ENCODE measurements around the gene ZNF488. TPM values are rescaled to one million over a fixed set of nuclear protein-coding genes. Genes with fewer than 3 reads are reported as not detected.

The ZNF488 gene
- total and polyA plus RNA-seq, 10 donors, result 0.02 to 0.26 (median 0.11) TPM; not detected in 6

- Histone ChIP-seq H3K4me1 (peaks cover 0 to 5% (median 4%) of the 10 kb centered on the region in 6 donors), H3K9me3 (no peaks in the 10 kb centered on the region), H3K27ac (no peak overlapping the region), H3K4me3 (no peak overlapping the region), H3K27me3 (replicated peaks in 1 of 7) (peaks cover 0 to 64% (median under 1%) of the 10 kb centered on the region in 7 donors), H3K36me3 (no peaks in the 10 kb centered on the region)
- intact Hi-C loops (cut with DNase I; ENCODE audit: low total_unique reads), result no loop called here
- TF ChIP-seq POLR2A (IDR thresholded peaks at IDR 0.05), result no peak
- no peak for TF ChIP-seq CTCF (IDR thresholded peaks at IDR 0.05 in 8 of 11, conservative IDR thresholded peaks at IDR 0.05 in 3 of 11)
- no peak for TF ChIP-seq POLR2AphosphoS5 (IDR thresholded peaks at IDR 0.05)
- WGBS, 5 donors, result 74 to 85% (median 80%) methylated on average over 15 of the region's 15 CpGs
- peak; percentile 34 for DNase-seq
Observed at GRCh38 chr10:47378606-47379444, 5.3 kb downstream of the ZNF488 start.

- intact Hi-C loops (cut with DNase I; ENCODE audit: low total_unique reads), result no loop called here
- no peak for TF ChIP-seq POLR2AphosphoS5 (IDR thresholded peaks at IDR 0.05)
- TF ChIP-seq POLR2A (IDR thresholded peaks at IDR 0.05), result no peak
- TF ChIP-seq CTCF (IDR thresholded peaks at IDR 0.05 in 8 of 11, conservative IDR thresholded peaks at IDR 0.05 in 3 of 11), result no peak
- WGBS, 5 donors, result 85 to 90% (median 86%) methylated on average over 3 to 4 of the region's 4 CpGs
Observed at GRCh38 chr10:47378183-47378510, 5.9 kb downstream of the ZNF488 start.

GRCh38 chr10:47376522-47377220 lies 7.4 kb downstream of the ZNF488 start:
- intact Hi-C loops (cut with DNase I; ENCODE audit: low total_unique reads), result no loop called here
- Histone ChIP-seq H3K27ac (no peak overlapping the region), H3K27me3 (replicated peaks in 1 of 7) (peaks cover 0 to 53% (median 0%) of the 10 kb centered on the region in 7 donors), H3K9me3 (no peaks in the 10 kb centered on the region), H3K4me3 (no peak overlapping the region), H3K36me3 (no peaks in the 10 kb centered on the region), H3K4me1 (no peaks in the 10 kb centered on the region)
- 66 to 73% (median 69%) methylated on average over 9 to 10 of the region's 10 CpGs for WGBS, 5 donors
- DNase-seq, result peak; percentile 40
- TF ChIP-seq CTCF (IDR thresholded peaks at IDR 0.05 in 8 of 11, conservative IDR thresholded peaks at IDR 0.05 in 3 of 11), result no peak

More at GRCh38 chr10:47378183-47378510, 5.9 kb downstream of the ZNF488 start:
- Histone ChIP-seq H3K36me3 (no peaks in the 10 kb centered on the region), H3K4me1 (no peaks in the 10 kb centered on the region), H3K4me3 (no peak overlapping the region), H3K27me3 (replicated peaks in 1 of 7) (peaks cover 0 to 57% (median 0%) of the 10 kb centered on the region in 7 donors), H3K27ac (no peak overlapping the region), H3K9me3 (no peaks in the 10 kb centered on the region)
- DNase-seq, result peak; percentile 31
